HL-60 (cell line): ENCODE results near the gene SLC39A2.

ENCODE experiments used
- DNase-seq, 2 experiments: peaks; one replicate each; pipeline ENCODE4 v3.0.0-alpha.2; 2010 to 2020; ENCODE audit warnings: low read depth in 1 of 2, low spot score in 1 of 2
- H3K27ac ChIP-seq: fragments of 250-450 bp; sonication (Bioruptor Pico); replicated peaks from 2 replicates; pipeline ENCODE4 v1.5.1; 2020; ENCODE audit warnings: mild to moderate bottlenecking, moderate library complexity
- H3K27me3 ChIP-seq: fragments of 250-450 bp; sonication (Bioruptor Pico); 2 replicates; pipeline ENCODE4 v1.5.1; 2021; ENCODE audit warnings: mild to moderate bottlenecking, moderate library complexity; ENCODE audit not compliant: insufficient read depth, poor library complexity, severe bottlenecking
- H3K4me3 ChIP-seq: replicated peaks from 2 replicates; pipeline ENCODE4 v1.5.1; 2011; ENCODE audit warnings: mild to moderate bottlenecking, control low read depth, low read length; ENCODE audit not compliant: insufficient read depth
- GABPA ChIP-seq: IDR thresholded peaks from 2 replicates; pipeline ENCODE4 v1.6.1; 2012; ENCODE audit warnings: low read depth
- POLR2AphosphoS5 ChIP-seq: IDR thresholded peaks from 2 replicates; pipeline ENCODE4 v1.6.1; 2012; ENCODE audit warnings: low read depth
- SPI1 ChIP-seq: IDR thresholded peaks from 2 replicates; pipeline ENCODE4 v1.6.1; 2012; ENCODE audit warnings: low read depth, mild to moderate bottlenecking, borderline replicate concordance
- TF ChIP-seq, protein P1 (sequence below): IDR thresholded peaks from one replicate; pipeline ENCODE4 v1.5.1; 2011; ENCODE audit warnings: low read length, control low read depth, inconsistent platforms; ENCODE audit not compliant: insufficient read depth
- TF ChIP-seq, protein P2 (sequence below): IDR thresholded peaks from 2 replicates; pipeline ENCODE4 v1.6.1; 2012; ENCODE audit warnings: low read depth; ENCODE audit not compliant: insufficient replicate concordance

Gene SLC39A2

DNA sequence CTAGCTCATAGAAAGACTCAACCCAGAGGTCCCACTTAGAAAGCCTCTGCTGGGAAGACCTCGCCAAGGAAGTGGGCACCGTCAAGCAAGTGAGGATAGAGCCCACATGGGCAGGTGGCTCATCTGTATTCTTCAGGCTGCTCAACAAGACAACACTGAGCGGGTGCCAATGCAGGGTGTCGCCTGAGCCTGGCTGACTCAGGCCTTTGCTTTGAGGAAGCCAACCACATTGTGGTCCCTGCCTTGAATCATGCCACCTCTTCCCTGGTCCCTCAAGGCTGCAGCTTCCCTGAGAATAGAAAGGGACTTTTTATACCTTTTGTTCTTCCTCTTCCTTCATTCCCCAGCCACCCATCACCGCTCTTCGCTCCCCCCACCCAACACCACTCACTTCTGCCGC is 37.7 kb downstream of the SLC39A2 start:
- no peak overlapping the region for H3K27ac ChIP-seq
- DNase-seq, result no peak
- TF ChIP-seq, protein P1, sequence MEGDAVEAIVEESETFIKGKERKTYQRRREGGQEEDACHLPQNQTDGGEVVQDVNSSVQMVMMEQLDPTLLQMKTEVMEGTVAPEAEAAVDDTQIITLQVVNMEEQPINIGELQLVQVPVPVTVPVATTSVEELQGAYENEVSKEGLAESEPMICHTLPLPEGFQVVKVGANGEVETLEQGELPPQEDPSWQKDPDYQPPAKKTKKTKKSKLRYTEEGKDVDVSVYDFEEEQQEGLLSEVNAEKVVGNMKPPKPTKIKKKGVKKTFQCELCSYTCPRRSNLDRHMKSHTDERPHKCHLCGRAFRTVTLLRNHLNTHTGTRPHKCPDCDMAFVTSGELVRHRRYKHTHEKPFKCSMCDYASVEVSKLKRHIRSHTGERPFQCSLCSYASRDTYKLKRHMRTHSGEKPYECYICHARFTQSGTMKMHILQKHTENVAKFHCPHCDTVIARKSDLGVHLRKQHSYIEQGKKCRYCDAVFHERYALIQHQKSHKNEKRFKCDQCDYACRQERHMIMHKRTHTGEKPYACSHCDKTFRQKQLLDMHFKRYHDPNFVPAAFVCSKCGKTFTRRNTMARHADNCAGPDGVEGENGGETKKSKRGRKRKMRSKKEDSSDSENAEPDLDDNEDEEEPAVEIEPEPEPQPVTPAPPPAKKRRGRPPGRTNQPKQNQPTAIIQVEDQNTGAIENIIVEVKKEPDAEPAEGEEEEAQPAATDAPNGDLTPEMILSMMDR, result no peak
- no peak for TF ChIP-seq SPI1
- TF ChIP-seq, protein P2, sequence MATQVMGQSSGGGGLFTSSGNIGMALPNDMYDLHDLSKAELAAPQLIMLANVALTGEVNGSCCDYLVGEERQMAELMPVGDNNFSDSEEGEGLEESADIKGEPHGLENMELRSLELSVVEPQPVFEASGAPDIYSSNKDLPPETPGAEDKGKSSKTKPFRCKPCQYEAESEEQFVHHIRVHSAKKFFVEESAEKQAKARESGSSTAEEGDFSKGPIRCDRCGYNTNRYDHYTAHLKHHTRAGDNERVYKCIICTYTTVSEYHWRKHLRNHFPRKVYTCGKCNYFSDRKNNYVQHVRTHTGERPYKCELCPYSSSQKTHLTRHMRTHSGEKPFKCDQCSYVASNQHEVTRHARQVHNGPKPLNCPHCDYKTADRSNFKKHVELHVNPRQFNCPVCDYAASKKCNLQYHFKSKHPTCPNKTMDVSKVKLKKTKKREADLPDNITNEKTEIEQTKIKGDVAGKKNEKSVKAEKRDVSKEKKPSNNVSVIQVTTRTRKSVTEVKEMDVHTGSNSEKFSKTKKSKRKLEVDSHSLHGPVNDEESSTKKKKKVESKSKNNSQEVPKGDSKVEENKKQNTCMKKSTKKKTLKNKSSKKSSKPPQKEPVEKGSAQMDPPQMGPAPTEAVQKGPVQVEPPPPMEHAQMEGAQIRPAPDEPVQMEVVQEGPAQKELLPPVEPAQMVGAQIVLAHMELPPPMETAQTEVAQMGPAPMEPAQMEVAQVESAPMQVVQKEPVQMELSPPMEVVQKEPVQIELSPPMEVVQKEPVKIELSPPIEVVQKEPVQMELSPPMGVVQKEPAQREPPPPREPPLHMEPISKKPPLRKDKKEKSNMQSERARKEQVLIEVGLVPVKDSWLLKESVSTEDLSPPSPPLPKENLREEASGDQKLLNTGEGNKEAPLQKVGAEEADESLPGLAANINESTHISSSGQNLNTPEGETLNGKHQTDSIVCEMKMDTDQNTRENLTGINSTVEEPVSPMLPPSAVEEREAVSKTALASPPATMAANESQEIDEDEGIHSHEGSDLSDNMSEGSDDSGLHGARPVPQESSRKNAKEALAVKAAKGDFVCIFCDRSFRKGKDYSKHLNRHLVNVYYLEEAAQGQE, result no peak
- no peaks in the 10 kb centered on the region for H3K27me3 ChIP-seq
- H3K4me3 ChIP-seq, result no peak overlapping the region

DNA sequence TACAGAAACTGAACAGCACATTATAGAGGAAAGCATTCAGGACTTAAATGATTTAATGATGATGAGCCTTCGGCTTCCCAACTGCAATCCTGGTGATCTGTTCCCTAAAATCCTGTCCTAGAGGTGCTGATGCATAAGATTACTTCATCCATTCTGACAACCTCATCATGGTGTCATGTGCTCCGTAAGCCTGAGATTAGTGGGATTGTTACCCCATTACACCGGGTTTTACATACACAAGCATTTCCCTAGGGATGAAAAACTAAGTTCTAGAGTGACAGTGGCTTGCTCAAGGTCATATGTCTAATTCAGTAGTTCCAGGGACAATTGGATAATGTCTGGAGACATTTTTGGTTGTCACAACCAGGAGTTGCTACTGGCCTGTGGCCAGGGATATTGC is 38.1 kb downstream of the SLC39A2 start:
- H3K27me3 ChIP-seq, result no peaks in the 10 kb centered on the region
- no peak for TF ChIP-seq POLR2AphosphoS5
- TF ChIP-seq, protein P1, result no peak
- TF ChIP-seq SPI1, result no peak
- TF ChIP-seq, protein P2, result no peak
- TF ChIP-seq GABPA, result no peak

DNA sequence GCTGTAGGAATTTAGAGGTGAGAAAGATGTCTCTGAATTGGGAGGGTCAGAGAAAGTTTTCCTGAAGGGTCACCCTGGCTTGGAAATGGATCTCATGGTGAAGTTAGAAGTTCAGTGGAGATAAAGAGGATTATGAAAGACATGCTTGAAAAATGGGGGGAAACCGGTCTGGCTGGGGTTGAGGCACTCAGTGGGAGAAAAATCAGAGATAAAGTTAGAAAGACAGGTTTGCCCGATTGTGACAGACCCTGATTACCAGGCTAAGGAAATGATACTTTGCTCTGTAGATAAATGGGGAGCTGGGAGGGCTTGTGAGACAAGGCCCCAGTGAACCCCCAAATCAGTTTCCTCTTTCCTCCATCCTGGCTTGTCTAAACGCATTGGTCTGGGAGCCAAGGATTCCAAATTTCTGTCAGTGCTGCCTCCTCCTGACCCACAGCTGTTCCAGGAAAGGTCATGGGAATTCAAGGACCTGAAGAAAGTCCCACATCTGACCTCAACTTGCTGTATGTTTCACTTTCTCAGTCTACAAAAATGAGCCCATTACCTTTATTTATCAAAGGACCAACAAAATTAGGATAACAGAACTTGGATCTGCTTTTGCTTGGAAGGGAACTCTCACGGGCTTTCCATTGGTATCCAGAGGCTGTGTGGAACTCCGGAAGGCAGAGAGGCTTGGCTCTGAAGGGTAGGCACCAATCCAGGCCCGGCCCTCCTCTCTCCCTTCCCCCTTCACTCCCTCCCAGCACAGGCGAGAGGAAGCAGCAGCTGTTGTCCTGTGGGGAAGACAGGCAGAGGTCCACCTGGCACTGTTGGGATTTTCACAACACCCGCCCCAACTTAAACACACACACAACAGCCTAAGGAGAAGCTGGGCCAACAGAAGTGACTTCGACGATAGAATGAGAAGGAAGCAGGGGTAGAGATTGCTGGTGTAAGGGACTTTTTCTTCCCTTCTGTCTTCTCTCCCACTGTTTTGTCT is 39.6 kb downstream of the SLC39A2 start:
- no peak overlapping the region for H3K27ac ChIP-seq
- H3K27me3 ChIP-seq, result no peaks in the 10 kb centered on the region
- DNase-seq, result no peak
- H3K4me3 ChIP-seq, result no peak overlapping the region
- TF ChIP-seq POLR2AphosphoS5 (no peak), GABPA (no peak), SPI1 (no peak)
- TF ChIP-seq, protein P1, result no peak
- TF ChIP-seq, protein P2, result no peak

More for the DNA sequence above, 38.1 kb downstream of the SLC39A2 start:
- Histone ChIP-seq H3K27ac (no peak overlapping the region), H3K4me3 (no peak overlapping the region)
- DNase-seq, result no peak
